Measurements from ENCODE around the gene KDM5C.

KDM5C gene

GRCh38 chrX:53224860-53225797, at the start of gene KDM5C:
KDM5C (minus strand) TSS chrX:53225207; CDS start chrX:53224889, 318 bp downstream.
- peak; percentile 89 for DNase-seq

- no peak for DNase-seq
Measured at GRCh38 chrX:53272808-53273337, 47.9 kb upstream of the KDM5C start.

- no peak for DNase-seq
Measured at GRCh38 chrX:53269536-53270107, 44.6 kb upstream of the KDM5C start.

GRCh38 chrX:53268173-53268572, 43.2 kb upstream of the KDM5C start:
- DNase-seq = no peak

- DNase-seq = no peak
Measured at GRCh38 chrX:53266914-53267313, 41.9 kb upstream of the KDM5C start.

- no peak for DNase-seq
Measured at GRCh38 chrX:53265771-53266574, 41.0 kb upstream of the KDM5C start.

GRCh38 chrX:53263597-53264094, 38.6 kb upstream of the KDM5C start:
- DNase-seq = peak; percentile 65

- DNase-seq = no peak
Measured at GRCh38 chrX:53262918-53263394, 37.9 kb upstream of the KDM5C start.

- DNase-seq = no peak
Measured at GRCh38 chrX:53262189-53262917, 37.3 kb upstream of the KDM5C start.

- no peak for DNase-seq
Measured at GRCh38 chrX:53261355-53261972, 36.5 kb upstream of the KDM5C start.

- no peak for DNase-seq
Measured at GRCh38 chrX:53260836-53261235, 35.8 kb upstream of the KDM5C start.

GRCh38 chrX:53257670-53258423, 32.8 kb upstream of the KDM5C start:
- DNase-seq = no peak

GRCh38 chrX:53257166-53257565, 32.2 kb upstream of the KDM5C start:
- no peak for DNase-seq

GRCh38 chrX:53256446-53257041, 31.5 kb upstream of the KDM5C start:
- DNase-seq = no peak

GRCh38 chrX:53255738-53256191, 30.8 kb upstream of the KDM5C start:
- no peak for DNase-seq

- no peak for DNase-seq
Measured at GRCh38 chrX:53254570-53255461, 29.8 kb upstream of the KDM5C start.

- no peak for DNase-seq
Measured at GRCh38 chrX:53253293-53254020, 28.4 kb upstream of the KDM5C start.

- DNase-seq = no peak
Measured at GRCh38 chrX:53251307-53251706, 26.3 kb upstream of the KDM5C start.

GRCh38 chrX:53250556-53250955, 25.5 kb upstream of the KDM5C start:
- no peak for DNase-seq
